Keratinocyte (primary cell): ENCODE data around the gene VPS13C. TPM values are rescaled to one million over a fixed set of nuclear protein-coding genes. Genes with fewer than 3 reads are reported as not detected.

Experiments used
- DNase-seq: peaks from one replicate; pipeline ENCODE4 v3.0.0-alpha.2; 2011; ENCODE audit warnings: low read depth, missing footprints, low spot score
- FAIRE-seq: peaks from 2 replicates; lab custom pipeline; 2011; peaks lifted over from hg19 to GRCh38; lab: Jason Lieb, UNC
- H2AFZ ChIP-seq: 2 replicates; pipeline ENCODE4 v1.6.0; 2012; ENCODE audit warnings: low read length, control low read depth, inconsistent platforms; ENCODE audit not compliant: control insufficient read depth
- H3K27ac ChIP-seq: 2 replicates; pipeline ENCODE4 v1.5.1; 2011; ENCODE audit warnings: low read length; ENCODE audit not compliant: control insufficient read depth, insufficient read depth
- H3K27me3 ChIP-seq: 3 replicates; pipeline ENCODE4 v1.6.0; 2011; ENCODE audit warnings: low read length; ENCODE audit not compliant: control insufficient read depth, insufficient read depth; ENCODE audit errors: extremely low read depth
- H3K36me3 ChIP-seq, 2 experiments: 2 replicates in 1 of 2; 3 replicates in 1 of 2; pipeline ENCODE4 v1.5.1; 2011; ENCODE audit warnings: low read length in 2 of 2, mild to moderate bottlenecking in 1 of 2; ENCODE audit not compliant: control insufficient read depth in 2 of 2, insufficient read depth in 2 of 2; ENCODE audit errors: extremely low read depth in 1 of 2
- H3K4me1 ChIP-seq: 3 replicates; pipeline ENCODE4 v1.5.1; 2011; ENCODE audit warnings: low read length; ENCODE audit not compliant: control insufficient read depth, insufficient read depth; ENCODE audit errors: extremely low read depth
- H3K4me2 ChIP-seq: 3 replicates; pipeline ENCODE4 v1.6.0; 2011; ENCODE audit warnings: low read depth, low read length; ENCODE audit not compliant: control insufficient read depth, insufficient read depth; ENCODE audit errors: extremely low read depth
- H3K4me3 ChIP-seq, 3 experiments: fragments of 200-600 bp in 1 of 3; sonication (generic) in 1 of 3; 2 replicates in 2 of 3; 3 replicates in 1 of 3; pipeline ENCODE4 v1.5.1; 2011 to 2016; ENCODE audit warnings: low read length in 3 of 3, mild to moderate bottlenecking in 3 of 3, control low read depth in 2 of 3, inconsistent platforms in 1 of 3, low read depth in 1 of 3, mixed read lengths in 1 of 3, mixed run types in 1 of 3, moderate library complexity in 1 of 3; ENCODE audit not compliant: control insufficient read depth in 2 of 3, insufficient read depth in 2 of 3; ENCODE audit errors: extremely low read depth in 1 of 3
- H3K79me2 ChIP-seq: 2 replicates; pipeline ENCODE4 v1.6.0; 2012; ENCODE audit warnings: low read length; ENCODE audit not compliant: control insufficient read depth, insufficient read depth
- H3K9ac ChIP-seq: 3 replicates; pipeline ENCODE4 v1.6.0; 2011; ENCODE audit warnings: low read length; ENCODE audit not compliant: control insufficient read depth, insufficient read depth; ENCODE audit errors: extremely low read depth
- H3K9me1 ChIP-seq: 3 replicates; pipeline ENCODE4 v1.6.0; 2011; ENCODE audit warnings: low read length; ENCODE audit not compliant: control insufficient read depth, insufficient read depth; ENCODE audit errors: extremely low read depth
- H3K9me3 ChIP-seq: 2 replicates; pipeline ENCODE4 v1.5.1; 2012; ENCODE audit warnings: low read depth, low read length; ENCODE audit not compliant: control insufficient read depth
- H4K20me1 ChIP-seq: 3 replicates; pipeline ENCODE4 v1.6.0; 2011; ENCODE audit warnings: low read length; ENCODE audit not compliant: control insufficient read depth, insufficient read depth; ENCODE audit errors: extremely low read depth
- EZH2 ChIP-seq: IDR thresholded peaks from one replicate; pipeline ENCODE4 v1.6.1; 2012; ENCODE audit warnings: inconsistent platforms, mild to moderate bottlenecking, low read length, moderate library complexity
- dilution Hi-C: fragments of 300-500 bp; cut with MboI; formaldehyde crosslinking; loops from one replicate; pipeline ENCODE4 v1.7.0; 2020; ENCODE audit warnings: low sequenced_read_pairs; ENCODE audit not compliant: extremely low pct_ligation_motif_present
- polyA plus RNA-seq, 5 experiments: library from polyadenylated mRNA; depleted of rRNA in 3 of 5; stranded (reverse) in 3 of 5; stranded (forward) in 1 of 5; unstranded in 1 of 5; fragments of >200 nt; gene quantifications; 1 replicate in 1 of 5; 2 replicates in 3 of 5; 3 replicates in 1 of 5; pipeline versions ENCODE4 v1.2.1 to v1.2.3, GENCODE V29; 2011 to 2012; ENCODE audit warnings: missing spikeins in 2 of 5, low read depth in 1 of 5, low replicate concordance in 1 of 5
- TF ChIP-seq, protein P1 (sequence below), 3 experiments: IDR thresholded peaks in 1 of 3; conservative IDR thresholded peaks in 1 of 3; optimal IDR thresholded peaks in 1 of 3; 2 replicates in 2 of 3; 3 replicates in 1 of 3; pipeline versions ENCODE3 to v1.5.1; 2011; ENCODE audit warnings: low read length in 3 of 3, mild to moderate bottlenecking in 3 of 3, moderate library complexity in 2 of 3, control low read depth in 1 of 3, inconsistent platforms in 1 of 3; ENCODE audit not compliant: insufficient read depth in 2 of 3; ENCODE audit errors: extremely low read depth in 1 of 3

Gene VPS13C
- polyA plus RNA-seq, 1 donor (not counting 4 experiments of a cell fraction or from before 2014, with no cell fraction given) = 13.5 TPM

DNA sequence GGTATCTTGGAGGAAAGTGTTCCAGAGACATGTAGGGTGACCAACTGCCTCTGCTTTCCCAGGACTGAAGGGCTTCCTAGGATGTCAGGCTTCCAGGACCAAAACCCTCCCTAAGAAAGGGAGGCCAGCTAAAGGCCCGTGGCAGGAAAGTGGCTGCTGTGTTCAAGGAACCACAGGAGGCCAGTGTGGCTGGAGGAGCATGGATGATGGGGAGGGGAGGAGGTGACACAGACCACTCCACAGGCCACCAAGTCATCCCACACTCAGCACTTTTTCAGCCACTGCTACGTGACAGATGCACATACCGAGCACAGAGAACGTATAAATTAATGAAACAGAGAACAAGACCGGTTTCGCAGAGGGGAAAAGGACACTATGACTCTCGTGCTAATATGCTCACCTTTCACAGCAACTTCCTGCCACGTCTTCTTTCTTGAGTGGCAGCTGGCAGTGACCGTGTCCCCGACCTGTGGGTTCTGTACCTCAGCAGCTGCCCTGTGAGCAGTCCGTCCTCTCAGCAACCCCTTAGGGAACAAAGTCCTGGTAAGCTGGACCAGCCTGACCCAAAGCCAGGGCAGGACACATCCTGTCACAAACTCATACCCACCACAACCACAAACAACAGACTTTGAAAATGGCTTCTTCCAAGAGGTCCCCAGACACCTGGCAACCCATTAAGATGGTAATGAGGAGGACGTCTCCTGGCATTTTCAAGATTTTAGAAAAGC, 244.7 kb downstream of the VPS13C start:
- Histone ChIP-seq H3K9ac (no peak overlapping the region), H3K36me3 (no peaks in the 10 kb centered on the region), H4K20me1 (no peaks in the 10 kb centered on the region), H3K4me3 (no peak overlapping the region), H3K4me2 (no peak overlapping the region), H3K27ac (no peak overlapping the region), H3K27me3 (peaks cover 4% of the 10 kb centered on the region), H2AFZ (no peak overlapping the region), H3K4me1 (no peaks in the 10 kb centered on the region), H3K9me3 (no peaks in the 10 kb centered on the region), H3K9me1 (no peaks in the 10 kb centered on the region), H3K79me2 (no peaks in the 10 kb centered on the region)
- TF ChIP-seq EZH2 = no peak
- TF ChIP-seq, protein P1, sequence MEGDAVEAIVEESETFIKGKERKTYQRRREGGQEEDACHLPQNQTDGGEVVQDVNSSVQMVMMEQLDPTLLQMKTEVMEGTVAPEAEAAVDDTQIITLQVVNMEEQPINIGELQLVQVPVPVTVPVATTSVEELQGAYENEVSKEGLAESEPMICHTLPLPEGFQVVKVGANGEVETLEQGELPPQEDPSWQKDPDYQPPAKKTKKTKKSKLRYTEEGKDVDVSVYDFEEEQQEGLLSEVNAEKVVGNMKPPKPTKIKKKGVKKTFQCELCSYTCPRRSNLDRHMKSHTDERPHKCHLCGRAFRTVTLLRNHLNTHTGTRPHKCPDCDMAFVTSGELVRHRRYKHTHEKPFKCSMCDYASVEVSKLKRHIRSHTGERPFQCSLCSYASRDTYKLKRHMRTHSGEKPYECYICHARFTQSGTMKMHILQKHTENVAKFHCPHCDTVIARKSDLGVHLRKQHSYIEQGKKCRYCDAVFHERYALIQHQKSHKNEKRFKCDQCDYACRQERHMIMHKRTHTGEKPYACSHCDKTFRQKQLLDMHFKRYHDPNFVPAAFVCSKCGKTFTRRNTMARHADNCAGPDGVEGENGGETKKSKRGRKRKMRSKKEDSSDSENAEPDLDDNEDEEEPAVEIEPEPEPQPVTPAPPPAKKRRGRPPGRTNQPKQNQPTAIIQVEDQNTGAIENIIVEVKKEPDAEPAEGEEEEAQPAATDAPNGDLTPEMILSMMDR (optimal IDR thresholded peaks at IDR 0.05 in 1 of 3, IDR thresholded peaks at IDR 0.05 in 1 of 3, conservative IDR thresholded peaks at IDR 0.05 in 1 of 3; ENCODE audit: extremely low read depth in 1 of 3, insufficient read depth in 2 of 3, low read length in 3 of 3) = no peak
- FAIRE-seq (no peak), DNase-seq (no peak)
- dilution Hi-C loops = no loop called here

DNA sequence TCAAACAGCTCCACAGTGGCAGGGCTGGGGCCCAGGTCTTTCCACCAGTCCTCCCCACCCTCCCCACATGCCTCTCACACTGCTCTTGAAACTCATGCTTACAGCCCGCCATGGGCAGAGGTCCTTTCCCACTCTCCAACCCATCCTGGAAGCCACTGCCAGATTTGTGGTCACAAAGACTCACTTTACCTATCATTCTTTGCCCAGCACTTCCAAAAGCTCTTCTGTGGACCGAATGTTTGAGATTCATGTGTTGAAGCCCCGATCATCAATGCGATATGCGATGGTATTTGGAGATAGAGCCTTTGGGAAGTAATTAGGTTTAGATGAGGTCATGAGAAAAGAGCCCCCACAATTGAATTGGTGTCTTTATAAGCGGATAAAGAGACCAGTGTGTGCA, 247.8 kb downstream of the VPS13C start:
- Histone ChIP-seq H3K27ac (no peak overlapping the region), H3K9me3 (no peaks in the 10 kb centered on the region), H3K36me3 (no peaks in the 10 kb centered on the region), H3K27me3 (peaks cover 4% of the 10 kb centered on the region), H3K4me1 (no peaks in the 10 kb centered on the region), H3K4me3 (no peak overlapping the region), H3K4me2 (no peak overlapping the region), H3K9ac (no peak overlapping the region), H4K20me1 (no peaks in the 10 kb centered on the region), H3K79me2 (no peaks in the 10 kb centered on the region), H2AFZ (no peak overlapping the region), H3K9me1 (no peaks in the 10 kb centered on the region)
- TF ChIP-seq, protein P1 (optimal IDR thresholded peaks at IDR 0.05 in 1 of 3, IDR thresholded peaks at IDR 0.05 in 1 of 3, conservative IDR thresholded peaks at IDR 0.05 in 1 of 3; ENCODE audit: extremely low read depth in 1 of 3, insufficient read depth in 2 of 3, low read length in 3 of 3) = no peak
- no peak for TF ChIP-seq EZH2
- FAIRE-seq = no peak
- DNase-seq = no peak
- dilution Hi-C loops = no loop called here
